CD14-positive monocyte (primary cell): Measurements from ENCODE around the gene MYH9. TPM values are rescaled to one million over a fixed set of nuclear protein-coding genes. Genes with fewer than 3 reads are reported as not detected.

Experiments
- DNase-seq, 3 donors: peaks; one replicate each; pipeline ENCODE4 v3.0.0-alpha.2; 2011 to 2022
- H2AFZ ChIP-seq: 2 replicates; pipeline ENCODE4 v1.6.0; 2012; ENCODE audit warnings: mild to moderate bottlenecking, low read depth, low read length, inconsistent platforms; ENCODE audit not compliant: insufficient read depth, poor library complexity, severe bottlenecking
- H3K27ac ChIP-seq, 2 donors: 1 replicate in 1 of 2; 2 replicates in 1 of 2; pipeline ENCODE4 v1.5.1; 2012 to 2013; ENCODE audit warnings: low read length in 2 of 2, control low read depth in 1 of 2, inconsistent platforms in 1 of 2, low read depth in 1 of 2, mild to moderate bottlenecking in 1 of 2
- H3K27me3 ChIP-seq, 2 donors: one replicate each; pipeline versions ENCODE4 v1.6.0 to v1.6.1; 2011 to 2013; ENCODE audit warnings: low read length in 2 of 2; ENCODE audit not compliant: control insufficient read depth in 2 of 2, insufficient read depth in 2 of 2
- H3K36me3 ChIP-seq, 2 donors: replicated peaks in 1 of 2; 1 replicate in 1 of 2; 2 replicates in 1 of 2; pipeline versions ENCODE4 v1.5.1 to v1.6.1; 2012 to 2013; ENCODE audit warnings: low read length in 2 of 2, control low read depth in 1 of 2, inconsistent platforms in 1 of 2, mild to moderate bottlenecking in 1 of 2; ENCODE audit not compliant: insufficient read depth in 2 of 2, control insufficient read depth in 1 of 2
- H3K4me1 ChIP-seq, 2 donors: 1 replicate in 1 of 2; 2 replicates in 1 of 2; pipeline versions ENCODE4 v1.5.1 to v1.6.1; 2012 to 2013; ENCODE audit warnings: low read length in 2 of 2, control low read depth in 1 of 2, inconsistent platforms in 1 of 2, mild to moderate bottlenecking in 1 of 2, moderate library complexity in 1 of 2; ENCODE audit not compliant: insufficient read depth in 2 of 2, control insufficient read depth in 1 of 2
- H3K4me2 ChIP-seq: replicated peaks from 2 replicates; pipeline ENCODE3; 2012; ENCODE audit warnings: low read length, moderate library complexity, mild to moderate bottlenecking; ENCODE audit not compliant: poor library complexity, severe bottlenecking; ENCODE audit errors: extremely low read depth
- H3K4me3 ChIP-seq, 3 experiments: fragments of 200-600 bp in 1 of 3; sonication (generic) in 1 of 3; replicated peaks in 1 of 3; 1 replicate in 2 of 3; 2 replicates in 1 of 3; pipeline ENCODE4 v1.5.1; 2011 to 2013; ENCODE audit warnings: low read length in 3 of 3, mild to moderate bottlenecking in 3 of 3, control low read depth in 2 of 3, low read depth in 2 of 3, inconsistent platforms in 1 of 3, moderate library complexity in 1 of 3
- H3K79me2 ChIP-seq: 2 replicates; pipeline ENCODE4 v1.6.0; 2012; ENCODE audit warnings: mild to moderate bottlenecking, control low read depth, inconsistent platforms, low read length, moderate library complexity; ENCODE audit not compliant: insufficient read depth
- H3K9ac ChIP-seq: 2 replicates; pipeline ENCODE4 v1.6.0; 2017; ENCODE audit warnings: low read length, mild to moderate bottlenecking; ENCODE audit not compliant: insufficient read depth, poor library complexity, severe bottlenecking
- H3K9me3 ChIP-seq, 2 donors: replicated peaks in 1 of 2; 1 replicate in 1 of 2; 2 replicates in 1 of 2; pipeline versions ENCODE4 v1.5.1 to v1.6.1; 2012 to 2013; ENCODE audit warnings: low read length in 2 of 2, control low read depth in 1 of 2; ENCODE audit not compliant: control insufficient read depth in 1 of 2, insufficient read depth in 1 of 2
- H4K20me1 ChIP-seq: 2 replicates; pipeline ENCODE4 v1.6.0; 2012; ENCODE audit warnings: mild to moderate bottlenecking, low read length, control low read depth, moderate library complexity; ENCODE audit not compliant: insufficient read depth
- H3K27ac Mint-ChIP-seq, 7 donors: one replicate each; pipeline ENCODE4 v1.8.0; 2020; ENCODE audit warnings: mild to moderate bottlenecking in 7 of 7, mixed read lengths in 7 of 7, moderate library complexity in 6 of 7, inconsistent platforms in 2 of 7
- H3K27me3 Mint-ChIP-seq, 3 donors: one replicate each; pipeline ENCODE4 v1.8.0; 2021 to 2022; ENCODE audit warnings: low read depth in 3 of 3, mild to moderate bottlenecking in 3 of 3, mixed read lengths in 3 of 3, moderate library complexity in 3 of 3, inconsistent platforms in 1 of 3
- H3K36me3 Mint-ChIP-seq, 2 donors: one replicate each; pipeline ENCODE4 v1.8.0; 2020; ENCODE audit warnings: mixed read lengths in 2 of 2, inconsistent platforms in 1 of 2, mild to moderate bottlenecking in 1 of 2
- H3K4me1 Mint-ChIP-seq: one replicate; pipeline ENCODE4 v1.8.0; 2020; ENCODE audit warnings: mild to moderate bottlenecking, mixed read lengths
- H3K4me3 Mint-ChIP-seq, 2 donors: one replicate each; pipeline ENCODE4 v1.8.0; 2020; ENCODE audit warnings: mild to moderate bottlenecking in 2 of 2, mixed read lengths in 2 of 2, moderate library complexity in 1 of 2
- H3K9me3 Mint-ChIP-seq, 7 donors: one replicate each; pipeline ENCODE4 v1.8.0; 2020 to 2022; ENCODE audit warnings: mixed read lengths in 7 of 7, mild to moderate bottlenecking in 6 of 7, moderate library complexity in 6 of 7, inconsistent platforms in 2 of 7
- WGBS: methylation state at CpG from one replicate; pipeline ENCODE4 v1.1.5; 2013; ENCODE audit warnings: missing lambda C conversion rate; ENCODE audit not compliant: insufficient coverage; 5-methylcytosine and 5-hydroxymethylcytosine counted together
- intact Hi-C, 2 donors: fragments of 100-400 bp; cut with micrococcal nuclease; formaldehyde crosslinking; loops; one replicate each; pipeline versions ENCODE4 v1.15.0 to v1.15.1; 2023
- polyA plus RNA-seq, 3 donors: library from polyadenylated mRNA; depleted of rRNA in 1 of 3; unstranded in 2 of 3; stranded (reverse) in 1 of 3; fragments of 300-500 nt in 2 of 3; fragments of >200 nt in 1 of 3; fragmentation: Illumina TruSeq in 2 of 3; gene quantifications; 1 replicate in 2 of 3; 2 replicates in 1 of 3; pipeline ENCODE4 v1.2.3, GENCODE V29; 2012 to 2021
- TF ChIP-seq, protein P1 (sequence below): fragments of 200-600 bp; IDR thresholded peaks from one replicate; pipeline ENCODE4 v1.8.0; 2022; ENCODE audit warnings: antibody characterized with exemption, mild to moderate bottlenecking

MYH9 gene
- polyA plus RNA-seq, 3 donors, result 35.6 to 163 (median 79.5) TPM

GRCh38 chr22:36387709-36387958 is 133 bp downstream of the MYH9 start:
- Histone ChIP-seq H3K4me1 (peaks cover 64 to 76% of the 10 kb centered on the region in 2 donors), H3K79me2 (peaks cover 76% of the 10 kb centered on the region), H3K4me3 (peak overlapping the region; percentile 55 to 99 (median 71)), H4K20me1 (peaks cover 44% of the 10 kb centered on the region), H2AFZ (no peak overlapping the region), H3K4me2 (peak overlapping the region; percentile 92), H3K27me3 (no peaks in the 10 kb centered on the region), H3K9ac (peak overlapping the region; percentile 97), H3K27ac (peak overlapping the region; percentile 28 to 98), H3K9me3 (no peaks in the 10 kb centered on the region), H3K36me3 (peaks cover 0 to 10% of the 10 kb centered on the region in 2 donors)
- intact Hi-C loops, result loop anchor here (2.0 to 10.0 kb wide), 6 partner anchors 17 to 140 kb away; partner anchors contain the start of gene EIF3D (in 1 of the 2)
- under 1% methylated on average over 31 of the region's 31 CpGs for WGBS
- Mint-ChIP-seq H3K4me1 (peaks cover 59% of the 10 kb centered on the region), H3K9me3 (peaks cover 0 to 3% (median 0%) of the 10 kb centered on the region in 7 donors), H3K27me3 (peaks cover 0 to 3% (median 1%) of the 10 kb centered on the region in 3 donors), H3K27ac (peak overlapping the region in 6 of 7 donors; percentile 37 to 89 (median 66)), H3K4me3 (peak overlapping the region; percentile 71 to 73), H3K36me3 (peaks cover 15 to 28% of the 10 kb centered on the region in 2 donors)
- TF ChIP-seq, protein P1, sequence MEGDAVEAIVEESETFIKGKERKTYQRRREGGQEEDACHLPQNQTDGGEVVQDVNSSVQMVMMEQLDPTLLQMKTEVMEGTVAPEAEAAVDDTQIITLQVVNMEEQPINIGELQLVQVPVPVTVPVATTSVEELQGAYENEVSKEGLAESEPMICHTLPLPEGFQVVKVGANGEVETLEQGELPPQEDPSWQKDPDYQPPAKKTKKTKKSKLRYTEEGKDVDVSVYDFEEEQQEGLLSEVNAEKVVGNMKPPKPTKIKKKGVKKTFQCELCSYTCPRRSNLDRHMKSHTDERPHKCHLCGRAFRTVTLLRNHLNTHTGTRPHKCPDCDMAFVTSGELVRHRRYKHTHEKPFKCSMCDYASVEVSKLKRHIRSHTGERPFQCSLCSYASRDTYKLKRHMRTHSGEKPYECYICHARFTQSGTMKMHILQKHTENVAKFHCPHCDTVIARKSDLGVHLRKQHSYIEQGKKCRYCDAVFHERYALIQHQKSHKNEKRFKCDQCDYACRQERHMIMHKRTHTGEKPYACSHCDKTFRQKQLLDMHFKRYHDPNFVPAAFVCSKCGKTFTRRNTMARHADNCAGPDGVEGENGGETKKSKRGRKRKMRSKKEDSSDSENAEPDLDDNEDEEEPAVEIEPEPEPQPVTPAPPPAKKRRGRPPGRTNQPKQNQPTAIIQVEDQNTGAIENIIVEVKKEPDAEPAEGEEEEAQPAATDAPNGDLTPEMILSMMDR, result no peak
- no peak for DNase-seq

GRCh38 chr22:36386900-36387708 is 663 bp downstream of the MYH9 start:
- peak; percentile 86 to 88 (median 87) for DNase-seq
- peak overlapping the region; percentile 94 to 99 (median 96) for H3K27ac Mint-ChIP-seq

More at GRCh38 chr22:36386900-36387708, 663 bp downstream of the MYH9 start:
- Histone ChIP-seq H3K27me3 (no peaks in the 10 kb centered on the region), H2AFZ (peak overlapping the region; percentile 17), H3K27ac (peak overlapping the region; percentile 90 to 98), H3K9ac (peak overlapping the region; percentile 97), H4K20me1 (peaks cover 49% of the 10 kb centered on the region), H3K4me2 (peak overlapping the region; percentile 92), H3K36me3 (peaks cover 0 to 10% of the 10 kb centered on the region in 2 donors), H3K79me2 (peaks cover 81% of the 10 kb centered on the region), H3K4me1 (peaks cover 64 to 77% of the 10 kb centered on the region in 2 donors), H3K4me3 (peak overlapping the region; percentile 71 to 99 (median 87)), H3K9me3 (no peaks in the 10 kb centered on the region)
- peak overlapping the region; percentile 92 to 95 for H3K4me3 Mint-ChIP-seq
- H3K9me3 Mint-ChIP-seq, result peaks cover 0 to 3% (median 0%) of the 10 kb centered on the region in 7 donors
- H3K36me3 Mint-ChIP-seq, result peaks cover 15 to 31% of the 10 kb centered on the region in 2 donors
- H3K27me3 Mint-ChIP-seq, result peaks cover 0 to 3% (median 1%) of the 10 kb centered on the region in 3 donors
- peaks cover 61% of the 10 kb centered on the region for H3K4me1 Mint-ChIP-seq
- intact Hi-C loops, result loop anchor here (1.0 to 10.0 kb wide), 7 partner anchors 16 to 140 kb away; partner anchors contain the start of gene EIF3D (in 1 of the 2)
- under 1% methylated on average over 91 of the region's 91 CpGs for WGBS
- TF ChIP-seq, protein P1, result no peak
